ENCODE measurements around the gene EPHA10. TPM values are rescaled to one million over a fixed set of nuclear protein-coding genes. Genes with fewer than 3 reads are reported as not detected.

EPHA10 gene
- total and polyA plus RNA-seq, 2 donors from 2014 or later, result 0.88 TPM; not detected in 1

- DNase-seq (no peak), FAIRE-seq (no peak)
- Histone ChIP-seq H3K4me1 (ENCODE audit: control insufficient read depth in 2 of 3, insufficient read depth in 2 of 3, low read depth in 1 of 3, low read length in 3 of 3) (no peaks in the 10 kb centered on the region), H3K27me3 (ENCODE audit: control insufficient read depth, insufficient read depth, low read length) (peaks cover 13% of the 10 kb centered on the region), H3K9me3 (ENCODE audit: control insufficient read depth in 2 of 3, insufficient read depth in 1 of 3, low read length in 3 of 3) (no peaks in the 10 kb centered on the region), H3K4me3 (ENCODE audit: low read length in 3 of 3) (no peak overlapping the region), H3K9ac (ENCODE audit: low read length in 3 of 3) (no peak overlapping the region), H3K27ac (ENCODE audit: low read depth in 2 of 2, low read length in 2 of 2) (no peak overlapping the region), H3K36me3 (ENCODE audit: control insufficient read depth in 2 of 3, insufficient read depth in 3 of 3, low read length in 3 of 3) (no peaks in the 10 kb centered on the region)
- intact Hi-C loops (cut with DNase I), result no loop called here
- TF ChIP-seq, protein P1, sequence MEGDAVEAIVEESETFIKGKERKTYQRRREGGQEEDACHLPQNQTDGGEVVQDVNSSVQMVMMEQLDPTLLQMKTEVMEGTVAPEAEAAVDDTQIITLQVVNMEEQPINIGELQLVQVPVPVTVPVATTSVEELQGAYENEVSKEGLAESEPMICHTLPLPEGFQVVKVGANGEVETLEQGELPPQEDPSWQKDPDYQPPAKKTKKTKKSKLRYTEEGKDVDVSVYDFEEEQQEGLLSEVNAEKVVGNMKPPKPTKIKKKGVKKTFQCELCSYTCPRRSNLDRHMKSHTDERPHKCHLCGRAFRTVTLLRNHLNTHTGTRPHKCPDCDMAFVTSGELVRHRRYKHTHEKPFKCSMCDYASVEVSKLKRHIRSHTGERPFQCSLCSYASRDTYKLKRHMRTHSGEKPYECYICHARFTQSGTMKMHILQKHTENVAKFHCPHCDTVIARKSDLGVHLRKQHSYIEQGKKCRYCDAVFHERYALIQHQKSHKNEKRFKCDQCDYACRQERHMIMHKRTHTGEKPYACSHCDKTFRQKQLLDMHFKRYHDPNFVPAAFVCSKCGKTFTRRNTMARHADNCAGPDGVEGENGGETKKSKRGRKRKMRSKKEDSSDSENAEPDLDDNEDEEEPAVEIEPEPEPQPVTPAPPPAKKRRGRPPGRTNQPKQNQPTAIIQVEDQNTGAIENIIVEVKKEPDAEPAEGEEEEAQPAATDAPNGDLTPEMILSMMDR (IDR thresholded peaks at IDR 0.05; ENCODE audit: borderline replicate concordance, extremely low read depth, insufficient read depth), result no peak
Observed at GRCh38 chr1:37755951-37756560, 8.9 kb downstream of the EPHA10 start.

- Histone ChIP-seq H3K9me3 (ENCODE audit: control insufficient read depth in 2 of 3, insufficient read depth in 1 of 3, low read length in 3 of 3) (no peaks in the 10 kb centered on the region), H3K27ac (ENCODE audit: low read depth in 2 of 2, low read length in 2 of 2) (no peak overlapping the region), H3K4me1 (ENCODE audit: control insufficient read depth in 2 of 3, insufficient read depth in 2 of 3, low read depth in 1 of 3, low read length in 3 of 3) (no peaks in the 10 kb centered on the region), H3K4me3 (ENCODE audit: low read length in 3 of 3) (no peak overlapping the region), H3K36me3 (ENCODE audit: control insufficient read depth in 2 of 3, insufficient read depth in 3 of 3, low read length in 3 of 3) (no peaks in the 10 kb centered on the region), H3K9ac (ENCODE audit: low read length in 3 of 3) (no peak overlapping the region), H3K27me3 (ENCODE audit: control insufficient read depth, insufficient read depth, low read length) (peaks cover 13% of the 10 kb centered on the region)
- TF ChIP-seq, protein P1 (IDR thresholded peaks at IDR 0.05; ENCODE audit: borderline replicate concordance, extremely low read depth, insufficient read depth), result no peak
- FAIRE-seq (no peak), DNase-seq (no peak)
- intact Hi-C loops (cut with DNase I), result no loop called here
Observed at GRCh38 chr1:37755290-37755689, 9.6 kb downstream of the EPHA10 start.

- TF ChIP-seq, protein P1 (IDR thresholded peaks at IDR 0.05; ENCODE audit: borderline replicate concordance, extremely low read depth, insufficient read depth), result no peak
- peaks cover 15% of the 10 kb centered on the region for H3K27me3 ChIP-seq (ENCODE audit: control insufficient read depth, insufficient read depth, low read length)
- no peaks in the 10 kb centered on the region for H3K9me3 ChIP-seq (ENCODE audit: control insufficient read depth in 2 of 3, insufficient read depth in 1 of 3, low read length in 3 of 3)
- FAIRE-seq (no peak), DNase-seq (peak in 1 of 5 donors; percentile 67)
- intact Hi-C loops (cut with DNase I), result no loop called here
- H3K4me3 ChIP-seq (ENCODE audit: low read length in 3 of 3), result no peak overlapping the region
- H3K36me3 ChIP-seq (ENCODE audit: control insufficient read depth in 2 of 3, insufficient read depth in 3 of 3, low read length in 3 of 3), result no peaks in the 10 kb centered on the region
- H3K27ac ChIP-seq (ENCODE audit: low read depth in 2 of 2, low read length in 2 of 2), result no peak overlapping the region
- H3K4me1 ChIP-seq (ENCODE audit: control insufficient read depth in 2 of 3, insufficient read depth in 2 of 3, low read depth in 1 of 3, low read length in 3 of 3), result no peaks in the 10 kb centered on the region
- no peak overlapping the region for H3K9ac ChIP-seq (ENCODE audit: low read length in 3 of 3)
Observed at GRCh38 chr1:37753473-37754321, 11.2 kb downstream of the EPHA10 start.
